NT2/D1 (cell line): ENCODE results near the gene GMPR2.

Experiments used
- SUZ12 ChIP-seq: IDR thresholded peaks from 2 replicates; pipeline ENCODE4 v1.6.1; 2011; ENCODE audit not compliant: insufficient read length, insufficient read depth; ENCODE audit errors: extremely low read depth
- YY1 ChIP-seq: IDR thresholded peaks from 2 replicates; pipeline ENCODE4 v1.6.1; 2011; ENCODE audit not compliant: insufficient read length, insufficient read depth
- ZNF274 ChIP-seq: IDR thresholded peaks from 2 replicates; pipeline ENCODE4 v1.6.1; 2011; ENCODE audit warnings: mild to moderate bottlenecking, low read depth, low read length

DNA sequence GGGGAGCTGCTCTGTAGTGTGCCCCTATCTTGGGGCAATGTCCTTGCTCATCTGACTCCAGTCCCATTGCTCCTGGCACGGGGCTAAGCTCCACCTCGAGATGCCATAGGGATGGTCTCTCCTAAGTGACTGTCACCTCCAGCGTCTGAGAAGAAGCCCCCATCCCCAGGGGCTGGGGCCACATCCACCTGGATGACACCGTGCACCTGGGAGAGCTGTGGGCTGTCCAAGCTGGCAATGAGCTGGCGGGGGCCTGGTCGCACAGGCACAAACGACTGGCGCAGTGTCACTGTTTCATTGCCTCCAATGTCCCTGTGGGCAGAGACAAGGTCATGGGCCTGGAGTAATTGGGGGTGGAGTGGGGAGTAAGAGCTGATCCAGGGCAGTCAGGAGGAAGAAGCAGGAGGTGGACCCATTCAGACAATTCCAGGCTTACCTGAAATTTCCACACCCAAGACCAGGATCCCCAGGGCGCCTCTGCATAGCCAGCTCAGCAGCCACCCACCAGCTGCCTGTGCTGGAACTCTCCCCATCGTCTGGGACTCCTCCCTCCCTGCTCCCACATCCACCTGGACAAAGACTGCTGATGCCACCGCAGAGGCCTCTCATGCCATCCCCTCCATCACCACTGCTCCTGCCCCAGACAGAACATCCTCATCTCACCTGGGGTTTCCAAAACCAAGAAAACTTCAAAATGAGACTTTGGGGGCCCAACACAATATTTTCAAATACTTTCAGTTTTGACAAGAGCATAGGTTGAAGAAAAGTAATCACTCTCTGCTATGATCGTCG lies 16.7 kb downstream of the GMPR2 start:
- TF ChIP-seq ZNF274 = no peak
- TF ChIP-seq SUZ12 = no peak
- no peak for TF ChIP-seq YY1
